Endometrium (tissue), 2 donors: Measurements from ENCODE around the gene ZNF462.
A peak's percentile ranks its signal among the peaks of the same experiment; 100 is the strongest.

Source experiments
- FAIRE-seq: peaks from 2 replicates; lab custom pipeline; 2012; peaks lifted over from hg19 to GRCh38; lab: Jason Lieb, UNC
- donor health status: control.
- donor health status: control.

Gene ZNF462

GRCh38 chr9:106862110-106862820, 701 bp upstream of the ZNF462 start:
- no peak for FAIRE-seq

- FAIRE-seq = no peak
Measured at GRCh38 chr9:106864373-106865143, 1.6 kb downstream of the ZNF462 start.

- FAIRE-seq = no peak
Measured at GRCh38 chr9:106866243-106866642, 3.3 kb downstream of the ZNF462 start.

- FAIRE-seq = no peak
Measured at GRCh38 chr9:106867286-106867685, 4.3 kb downstream of the ZNF462 start.

GRCh38 chr9:106868087-106868486, 5.1 kb downstream of the ZNF462 start:
- FAIRE-seq = no peak

GRCh38 chr9:106868565-106868964, 5.6 kb downstream of the ZNF462 start:
- FAIRE-seq = no peak

- no peak for FAIRE-seq
Measured at GRCh38 chr9:106869028-106869427, 6.1 kb downstream of the ZNF462 start.

GRCh38 chr9:106869458-106869857, 6.5 kb downstream of the ZNF462 start:
- FAIRE-seq = no peak

- FAIRE-seq = no peak
Measured at GRCh38 chr9:106872641-106873040, 9.7 kb downstream of the ZNF462 start.

GRCh38 chr9:106874031-106874430, 11.1 kb downstream of the ZNF462 start:
- FAIRE-seq = no peak

- no peak for FAIRE-seq
Measured at GRCh38 chr9:106874652-106875051, 11.7 kb downstream of the ZNF462 start.

GRCh38 chr9:106875529-106875928, 12.6 kb downstream of the ZNF462 start:
- FAIRE-seq = no peak

GRCh38 chr9:106877345-106877744, 14.4 kb downstream of the ZNF462 start:
- FAIRE-seq = no peak

GRCh38 chr9:106878081-106878837, 15.3 kb downstream of the ZNF462 start:
- no peak for FAIRE-seq

- peak; percentile 94 for FAIRE-seq
Measured at GRCh38 chr9:106878934-106879333, 16.0 kb downstream of the ZNF462 start.

GRCh38 chr9:106879439-106879882, 16.5 kb downstream of the ZNF462 start:
- FAIRE-seq = no peak

- no peak for FAIRE-seq
Measured at GRCh38 chr9:106880081-106880480, 17.1 kb downstream of the ZNF462 start.

- FAIRE-seq = no peak
Measured at GRCh38 chr9:106880863-106881262, 17.9 kb downstream of the ZNF462 start.

GRCh38 chr9:106883030-106883429, 20.1 kb downstream of the ZNF462 start:
- no peak for FAIRE-seq

- FAIRE-seq = no peak
Measured at GRCh38 chr9:106883626-106884190, 20.7 kb downstream of the ZNF462 start.

- FAIRE-seq = no peak
Measured at GRCh38 chr9:106885451-106885850, 22.5 kb downstream of the ZNF462 start.
